Activated CD4-positive, alpha-beta memory T cell treated with anti-CD3 and anti-CD28 coated beads, Interleukin-2, amount 10 ng/mL, durations not matched to agents 7 days and 5 days (primary cell): Measurements from ENCODE around the gene HNF4A. TPM values are rescaled to one million over a fixed set of nuclear protein-coding genes. Genes with fewer than 3 reads are reported as not detected.

Source experiments
- CTCF ChIA-PET: fragments of 350-600 bp; sonication (Branson Sonifier 250); formaldehyde crosslinking; loops from one replicate; lab custom pipeline; 2021; ENCODE audit warnings: antibody characterized with exemption, inconsistent platforms; lab: Charles Lee
- POLR2A ChIA-PET: fragments of 350-600 bp; sonication (Branson Sonifier 250); formaldehyde crosslinking; loops from one replicate; lab custom pipeline; 2021; ENCODE audit warnings: antibody characterized with exemption; lab: Charles Lee
- DNase-seq: peaks from one replicate; pipeline ENCODE4 v3.0.0-alpha.2; 2020
- H3K27ac Mint-ChIP-seq: one replicate; pipeline ENCODE4 v1.8.0; 2021; ENCODE audit warnings: mild to moderate bottlenecking, mixed read lengths
- H3K27me3 Mint-ChIP-seq: one replicate; pipeline ENCODE4 v1.8.0; 2021; ENCODE audit warnings: mixed read lengths
- H3K36me3 Mint-ChIP-seq: one replicate; pipeline ENCODE4 v1.8.0; 2021; ENCODE audit warnings: low read depth, mixed read lengths
- H3K4me1 Mint-ChIP-seq: one replicate; pipeline ENCODE4 v1.8.0; 2021; ENCODE audit warnings: mixed read lengths
- H3K4me3 Mint-ChIP-seq: one replicate; pipeline ENCODE4 v1.8.0; 2021; ENCODE audit warnings: mild to moderate bottlenecking, mixed read lengths
- H3K9me3 Mint-ChIP-seq: one replicate; pipeline ENCODE4 v1.8.0; 2021; ENCODE audit warnings: mixed read lengths
- total RNA-seq, 2 experiments: library from RNA; stranded (reverse); gene quantifications; one replicate each; pipeline ENCODE4 v1.2.3, GENCODE V29; 2021

The HNF4A gene
- total RNA-seq, 2 experiments from 2014 or later = not detected

DNA sequence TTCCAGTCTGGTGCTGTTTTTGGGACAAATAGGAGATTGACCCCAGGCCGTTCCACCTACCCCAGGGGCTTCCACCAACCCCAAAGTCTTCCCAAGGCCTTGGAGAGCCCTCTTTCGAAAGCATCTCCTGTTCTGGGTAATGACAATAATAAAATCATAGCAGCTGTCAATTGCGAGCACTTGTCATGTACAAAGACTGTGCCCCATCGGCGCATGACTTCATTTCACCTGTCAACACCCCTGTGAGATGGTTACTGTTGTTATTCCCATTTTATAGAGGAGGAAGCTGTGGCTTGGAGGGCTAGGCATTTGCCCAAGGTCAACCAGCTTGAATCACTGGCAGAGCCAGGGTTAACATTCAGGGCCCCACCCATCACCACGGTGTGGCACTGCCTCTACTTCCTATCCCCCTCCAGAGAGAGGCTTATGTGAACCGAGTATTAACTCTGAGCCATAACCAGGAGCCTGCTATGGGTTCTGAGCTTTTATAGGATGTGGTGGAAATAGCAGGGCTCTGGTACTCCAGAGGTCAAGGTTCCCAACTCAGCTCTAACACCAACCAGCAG, 51.2 kb downstream of the HNF4A start:
- CTCF ChIA-PET = no interaction called here
- Mint-ChIP-seq H3K36me3 (peaks cover 3% of the 10 kb centered on the region), H3K27ac (no peak overlapping the region), H3K9me3 (peaks cover 10% of the 10 kb centered on the region), H3K4me3 (no peak overlapping the region), H3K4me1 (no peaks in the 10 kb centered on the region), H3K27me3 (peaks cover 4% of the 10 kb centered on the region)
- POLR2A ChIA-PET = no interaction called here
- no peak for DNase-seq

DNA sequence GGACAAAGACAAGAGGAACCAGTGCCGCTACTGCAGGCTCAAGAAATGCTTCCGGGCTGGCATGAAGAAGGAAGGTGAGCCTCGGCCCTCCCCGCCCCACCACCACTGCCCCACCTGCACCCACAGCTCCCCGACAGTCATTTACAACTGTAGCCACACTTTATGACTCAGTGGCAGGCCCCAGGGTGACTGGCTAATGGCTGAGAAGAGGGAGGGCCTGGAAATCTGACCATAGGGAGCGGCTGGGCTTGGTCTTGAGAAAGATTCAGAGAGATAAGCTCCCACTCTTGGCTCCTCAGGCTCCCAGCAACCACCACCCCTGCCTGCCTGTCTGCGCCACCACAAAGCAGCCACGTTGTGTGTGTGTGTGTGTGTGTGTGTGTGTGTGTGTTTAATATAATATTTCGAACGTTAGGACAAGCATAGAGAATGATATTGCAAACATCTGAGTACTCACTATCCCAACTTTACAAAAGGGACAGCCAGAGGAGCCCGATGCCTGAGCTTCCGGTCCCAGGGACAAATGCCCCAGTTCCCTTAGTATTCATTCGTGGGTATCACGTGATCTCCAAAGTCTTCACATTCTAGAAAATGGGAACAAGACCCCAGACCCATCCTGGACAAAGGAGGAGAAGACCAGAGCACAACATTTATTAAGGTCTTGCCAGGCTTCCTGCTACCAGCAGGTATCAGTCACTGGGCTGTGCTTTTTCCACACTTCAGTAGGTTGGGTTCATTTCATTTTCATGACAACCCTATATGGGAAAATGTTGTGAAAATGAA, 52.1 kb downstream of the HNF4A start:
- no peak for DNase-seq
- peaks cover 3% of the 10 kb centered on the region for H3K36me3 Mint-ChIP-seq

DNA sequence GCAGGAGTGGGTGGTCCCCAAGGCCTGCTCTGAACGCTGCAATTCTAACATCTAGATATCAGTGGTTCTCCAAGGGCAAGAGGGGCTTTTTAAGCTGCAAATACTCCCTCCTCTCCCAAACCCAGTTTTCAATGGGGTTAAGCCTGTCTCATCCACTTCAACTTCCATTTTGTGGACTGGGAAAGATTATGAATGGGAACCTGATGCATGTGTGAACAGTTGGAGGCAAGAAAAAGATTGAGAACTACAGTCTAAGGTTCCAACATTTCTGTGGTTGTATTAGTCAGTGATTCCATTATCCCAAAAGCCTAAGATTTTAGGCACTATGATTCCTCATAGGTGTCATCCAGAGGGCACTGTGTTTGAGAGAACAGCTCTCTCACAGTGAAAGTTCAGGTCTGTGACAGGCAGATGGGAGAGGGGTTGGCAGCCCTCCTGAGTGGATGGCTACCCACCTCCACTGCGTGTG, 53.7 kb downstream of the HNF4A start:
- H3K27ac Mint-ChIP-seq = no peak overlapping the region
- H3K27me3 Mint-ChIP-seq = peaks cover 3% of the 10 kb centered on the region
- H3K4me3 Mint-ChIP-seq = no peak overlapping the region
- ChIA-PET POLR2A (no interaction called here), CTCF (no interaction called here)
- H3K9me3 Mint-ChIP-seq = peaks cover 8% of the 10 kb centered on the region
- H3K4me1 Mint-ChIP-seq = no peaks in the 10 kb centered on the region
- no peak for DNase-seq
- peaks cover 3% of the 10 kb centered on the region for H3K36me3 Mint-ChIP-seq

More for the DNA sequence above, 52.1 kb downstream of the HNF4A start:
- no peak overlapping the region for H3K4me3 Mint-ChIP-seq
- ChIA-PET CTCF (no interaction called here), POLR2A (no interaction called here)
- H3K27ac Mint-ChIP-seq = no peak overlapping the region
- peaks cover 3% of the 10 kb centered on the region for H3K27me3 Mint-ChIP-seq
- peaks cover 10% of the 10 kb centered on the region for H3K9me3 Mint-ChIP-seq
- H3K4me1 Mint-ChIP-seq = no peaks in the 10 kb centered on the region

- H3K4me3 Mint-ChIP-seq = no peak overlapping the region
- no peaks in the 10 kb centered on the region for H3K9me3 Mint-ChIP-seq
- H3K27ac Mint-ChIP-seq = no peak overlapping the region
- ChIA-PET POLR2A (no interaction called here), CTCF (no interaction called here)
- no peaks in the 10 kb centered on the region for H3K36me3 Mint-ChIP-seq
- peaks cover 1% of the 10 kb centered on the region for H3K27me3 Mint-ChIP-seq
- no peaks in the 10 kb centered on the region for H3K4me1 Mint-ChIP-seq
- no peak for DNase-seq
These were observed 55.1 kb downstream of the HNF4A start for GRCh38 chr20:44410583-44411019.

- ChIA-PET POLR2A (no interaction called here), CTCF (no interaction called here)
- H3K9me3 Mint-ChIP-seq = no peaks in the 10 kb centered on the region
- no peak for DNase-seq
- H3K27me3 Mint-ChIP-seq = peaks cover 1% of the 10 kb centered on the region
- H3K36me3 Mint-ChIP-seq = no peaks in the 10 kb centered on the region
- no peak overlapping the region for H3K27ac Mint-ChIP-seq
- H3K4me1 Mint-ChIP-seq = no peaks in the 10 kb centered on the region
- H3K4me3 Mint-ChIP-seq = no peak overlapping the region
These were observed 55.7 kb downstream of the HNF4A start for GRCh38 chr20:44411020-44411756.

DNA sequence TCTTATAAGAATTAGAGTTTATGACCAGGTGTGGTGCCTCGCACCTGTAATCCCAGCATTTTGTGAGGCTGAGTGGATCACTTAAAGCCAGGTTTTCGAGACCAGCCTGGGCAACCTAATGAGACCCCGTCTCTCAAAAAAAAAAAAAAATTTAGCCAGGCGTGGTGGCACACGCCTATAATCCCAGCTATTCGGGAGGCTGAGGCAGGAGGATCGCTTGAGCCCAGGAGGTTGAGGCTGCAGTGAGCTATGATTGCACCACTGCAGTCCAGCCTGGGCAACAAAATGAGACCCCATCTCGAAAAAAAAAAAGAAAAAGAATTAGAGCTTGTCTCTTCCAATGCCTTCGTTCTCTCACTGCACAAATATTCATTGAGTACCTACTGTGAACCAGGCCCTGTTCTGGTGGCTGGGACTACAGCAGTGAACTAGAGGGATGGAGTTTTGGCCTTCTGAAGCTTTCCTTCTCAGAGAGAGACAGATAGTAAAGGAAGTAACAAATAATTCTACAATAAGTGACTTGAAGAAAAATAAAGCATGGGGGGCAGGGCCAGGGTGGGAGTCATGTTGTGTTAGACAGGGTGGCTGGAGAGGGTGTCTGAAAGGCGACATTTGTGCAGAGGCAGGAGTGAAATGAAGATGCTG, 56.4 kb downstream of the HNF4A start:
- ChIA-PET CTCF (no interaction called here), POLR2A (interaction anchor here (0.6 kb wide), 1 partner anchor 38 kb away, joined by 4 read pairs; no protein-coding TSS in a partner anchor)
- H3K27me3 Mint-ChIP-seq = peaks cover 1% of the 10 kb centered on the region
- H3K9me3 Mint-ChIP-seq = no peaks in the 10 kb centered on the region
- H3K36me3 Mint-ChIP-seq = no peaks in the 10 kb centered on the region
- H3K27ac Mint-ChIP-seq = no peak overlapping the region
- H3K4me1 Mint-ChIP-seq = no peaks in the 10 kb centered on the region
- DNase-seq = no peak
- no peak overlapping the region for H3K4me3 Mint-ChIP-seq

GRCh38 chr20:44412402-44413144, 57.1 kb downstream of the HNF4A start:
- H3K27ac Mint-ChIP-seq = no peak overlapping the region
- POLR2A ChIA-PET = interaction anchor here (0.6 kb wide), 1 partner anchor 39 kb away, joined by 4 read pairs; no protein-coding TSS in a partner anchor
- H3K27me3 Mint-ChIP-seq = peaks cover 1% of the 10 kb centered on the region
- H3K9me3 Mint-ChIP-seq = no peaks in the 10 kb centered on the region
- DNase-seq = no peak
- H3K36me3 Mint-ChIP-seq = no peaks in the 10 kb centered on the region
- no peaks in the 10 kb centered on the region for H3K4me1 Mint-ChIP-seq
- no peak overlapping the region for H3K4me3 Mint-ChIP-seq
- CTCF ChIA-PET = no interaction called here

- Mint-ChIP-seq H3K27me3 (peaks cover 1% of the 10 kb centered on the region), H3K4me3 (no peak overlapping the region), H3K27ac (no peak overlapping the region), H3K4me1 (no peaks in the 10 kb centered on the region), H3K36me3 (no peaks in the 10 kb centered on the region), H3K9me3 (no peaks in the 10 kb centered on the region)
- no peak for DNase-seq
- ChIA-PET CTCF (interaction anchor here (1.0 kb wide), 1 partner anchor 30 kb away, joined by 3 read pairs; no protein-coding TSS in a partner anchor), POLR2A (no interaction called here)
These were observed 58.3 kb downstream of the HNF4A start for GRCh38 chr20:44413575-44414345.

GRCh38 chr20:44414346-44414714, 58.8 kb downstream of the HNF4A start:
- no peak overlapping the region for H3K4me3 Mint-ChIP-seq
- no peaks in the 10 kb centered on the region for H3K9me3 Mint-ChIP-seq
- no peak for DNase-seq
- H3K36me3 Mint-ChIP-seq = no peaks in the 10 kb centered on the region
- ChIA-PET CTCF (interaction anchor here (1.0 kb wide), 1 partner anchor 30 kb away, joined by 3 read pairs; no protein-coding TSS in a partner anchor), POLR2A (no interaction called here)
- peaks cover 1% of the 10 kb centered on the region for H3K27me3 Mint-ChIP-seq
- no peaks in the 10 kb centered on the region for H3K4me1 Mint-ChIP-seq
- no peak overlapping the region for H3K27ac Mint-ChIP-seq

DNA sequence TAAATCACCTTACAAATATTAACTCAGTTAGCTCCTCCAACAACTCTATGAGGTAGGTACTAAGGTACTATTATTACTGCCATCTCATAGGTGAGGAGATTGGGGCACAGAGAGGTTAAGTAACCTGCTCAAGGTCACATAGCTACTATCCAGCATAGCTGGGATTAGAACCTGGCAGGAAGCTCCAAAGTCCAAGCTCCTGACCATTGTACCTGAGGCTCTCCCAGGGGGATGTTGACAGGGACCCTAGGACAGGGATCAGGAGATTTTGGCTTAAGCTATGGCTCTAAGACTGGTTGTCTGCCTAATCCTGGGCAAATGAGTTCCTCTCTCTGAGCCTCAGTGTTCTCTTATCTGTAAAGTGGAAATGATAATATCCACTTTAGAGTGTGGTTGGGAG, 59.3 kb downstream of the HNF4A start:
- no peaks in the 10 kb centered on the region for H3K9me3 Mint-ChIP-seq
- DNase-seq = no peak
- H3K27me3 Mint-ChIP-seq = peaks cover 2% of the 10 kb centered on the region
- H3K4me1 Mint-ChIP-seq = no peaks in the 10 kb centered on the region
- POLR2A ChIA-PET = no interaction called here
- H3K36me3 Mint-ChIP-seq = no peaks in the 10 kb centered on the region
- no peak overlapping the region for H3K27ac Mint-ChIP-seq
- no peak overlapping the region for H3K4me3 Mint-ChIP-seq
- CTCF ChIA-PET = interaction anchor here (1.0 kb wide), 1 partner anchor 31 kb away, joined by 3 read pairs; no protein-coding TSS in a partner anchor

DNA sequence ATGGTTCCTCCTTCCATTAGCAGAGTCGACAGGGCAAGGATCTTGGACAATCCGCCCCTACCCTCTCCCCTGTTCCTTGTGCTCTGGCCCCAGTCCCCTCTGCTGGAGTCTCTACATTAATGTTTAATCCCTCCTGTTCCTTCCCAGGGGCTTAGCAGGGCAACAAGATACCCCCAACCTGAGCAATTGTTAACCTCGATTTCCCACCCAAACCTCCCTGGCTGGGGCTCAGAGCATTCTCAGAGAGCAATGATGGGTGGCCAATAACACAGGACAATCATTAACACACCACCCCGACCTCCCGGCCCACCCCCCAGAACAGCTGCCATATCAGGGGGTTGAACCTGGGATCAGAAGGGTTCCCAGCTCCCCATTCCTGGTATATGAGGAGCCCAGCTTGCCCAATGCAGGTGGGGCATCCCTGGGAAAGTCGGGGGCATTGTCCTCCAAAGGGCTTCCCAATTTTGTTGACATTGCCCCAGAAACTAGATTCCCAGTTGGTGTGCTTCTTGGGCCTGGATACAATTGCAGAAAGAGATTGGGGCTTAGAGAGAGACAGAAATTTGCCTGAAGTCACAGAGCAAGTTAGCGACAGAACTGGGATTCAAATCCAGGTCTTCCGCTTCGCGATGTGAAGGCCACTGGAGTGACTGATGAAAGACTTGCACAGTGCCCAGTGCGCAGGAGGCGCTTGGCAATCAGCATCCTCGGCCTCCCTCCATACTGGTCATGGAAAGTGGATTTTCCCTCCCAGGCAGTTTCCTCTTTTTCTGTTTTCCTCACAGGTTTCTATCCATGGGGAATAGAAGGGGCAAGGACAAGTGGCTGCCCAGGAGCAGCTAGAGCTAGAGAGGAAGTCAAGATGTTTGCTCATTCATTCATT, 60.6 kb downstream of the HNF4A start:
- Mint-ChIP-seq H3K36me3 (no peaks in the 10 kb centered on the region), H3K27me3 (peaks cover 3% of the 10 kb centered on the region), H3K4me3 (no peak overlapping the region), H3K4me1 (no peaks in the 10 kb centered on the region), H3K9me3 (no peaks in the 10 kb centered on the region), H3K27ac (no peak overlapping the region)
- CTCF ChIA-PET = no interaction called here
- POLR2A ChIA-PET = no interaction called here
- no peak for DNase-seq
